Measurements from ENCODE around the gene RNF166.

DNA sequence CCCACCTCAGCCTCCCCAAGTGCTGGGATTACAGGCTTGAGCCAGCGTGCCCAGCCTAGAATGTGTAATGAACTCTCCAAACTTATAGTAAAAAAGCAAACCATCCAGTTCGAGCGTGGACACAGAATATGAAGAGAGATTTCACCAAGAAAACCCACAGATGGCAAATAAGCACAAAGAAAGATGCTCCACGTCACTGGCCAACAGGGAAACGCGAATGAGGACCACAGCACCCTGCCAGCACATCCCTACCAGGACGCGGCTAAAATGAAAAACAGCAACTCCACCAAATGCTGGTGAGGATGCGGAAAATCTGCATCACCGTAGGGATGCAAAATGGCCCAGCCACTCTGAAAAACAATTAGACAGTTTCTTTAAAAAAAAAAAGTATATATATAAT, 44.7 kb downstream of the RNF166 start:
- TF ChIP-seq, protein P1, sequence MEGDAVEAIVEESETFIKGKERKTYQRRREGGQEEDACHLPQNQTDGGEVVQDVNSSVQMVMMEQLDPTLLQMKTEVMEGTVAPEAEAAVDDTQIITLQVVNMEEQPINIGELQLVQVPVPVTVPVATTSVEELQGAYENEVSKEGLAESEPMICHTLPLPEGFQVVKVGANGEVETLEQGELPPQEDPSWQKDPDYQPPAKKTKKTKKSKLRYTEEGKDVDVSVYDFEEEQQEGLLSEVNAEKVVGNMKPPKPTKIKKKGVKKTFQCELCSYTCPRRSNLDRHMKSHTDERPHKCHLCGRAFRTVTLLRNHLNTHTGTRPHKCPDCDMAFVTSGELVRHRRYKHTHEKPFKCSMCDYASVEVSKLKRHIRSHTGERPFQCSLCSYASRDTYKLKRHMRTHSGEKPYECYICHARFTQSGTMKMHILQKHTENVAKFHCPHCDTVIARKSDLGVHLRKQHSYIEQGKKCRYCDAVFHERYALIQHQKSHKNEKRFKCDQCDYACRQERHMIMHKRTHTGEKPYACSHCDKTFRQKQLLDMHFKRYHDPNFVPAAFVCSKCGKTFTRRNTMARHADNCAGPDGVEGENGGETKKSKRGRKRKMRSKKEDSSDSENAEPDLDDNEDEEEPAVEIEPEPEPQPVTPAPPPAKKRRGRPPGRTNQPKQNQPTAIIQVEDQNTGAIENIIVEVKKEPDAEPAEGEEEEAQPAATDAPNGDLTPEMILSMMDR (IDR thresholded peaks at IDR 0.05) = no peak
- TF ChIP-seq POLR2AphosphoS5 (IDR thresholded peaks at IDR 0.05) (no peak), POLR2A (IDR thresholded peaks at IDR 0.05) (no peak)

Measured in prostate gland (tissue), 2 donors.